ENCODE measurements around the gene TMUB1.

The TMUB1 gene

GRCh38 chr7:151116603-151117440 is 33.5 kb upstream of the TMUB1 start:
- in situ Hi-C loops (cut with MboI; ENCODE audit: low sequenced_read_pairs): no loop called here
- peaks cover 40% of the 10 kb centered on the region for H3K36me3 ChIP-seq (replicated peaks)
- no peak for DNase-seq (ENCODE audit: low spot score in 2 of 2)
- no peak overlapping the region for H3K4me3 ChIP-seq
- no peaks in the 10 kb centered on the region for H3K27me3 ChIP-seq (ENCODE audit: low read depth)
- no peaks in the 10 kb centered on the region for H3K9me3 ChIP-seq
- no peaks in the 10 kb centered on the region for H3K4me1 ChIP-seq

- Histone ChIP-seq H3K4me1 (no peaks in the 10 kb centered on the region), H3K4me3 (no peak overlapping the region), H3K27me3 (ENCODE audit: low read depth) (no peaks in the 10 kb centered on the region), H3K36me3 (replicated peaks) (peaks cover 39% of the 10 kb centered on the region), H3K9me3 (no peaks in the 10 kb centered on the region)
- in situ Hi-C loops (cut with MboI; ENCODE audit: low sequenced_read_pairs): no loop called here
- no peak for DNase-seq (ENCODE audit: low spot score in 2 of 2)
These were observed 32.6 kb upstream of the TMUB1 start for GRCh38 chr7:151115836-151116418.

- peaks cover 33% of the 10 kb centered on the region for H3K36me3 ChIP-seq (replicated peaks)
- no peaks in the 10 kb centered on the region for H3K27me3 ChIP-seq (ENCODE audit: low read depth)
- in situ Hi-C loops (cut with MboI; ENCODE audit: low sequenced_read_pairs): no loop called here
- no peak overlapping the region for H3K4me3 ChIP-seq
- H3K9me3 ChIP-seq: no peaks in the 10 kb centered on the region
- no peak for DNase-seq (ENCODE audit: low spot score in 2 of 2)
- no peaks in the 10 kb centered on the region for H3K4me1 ChIP-seq
These were observed 32.0 kb upstream of the TMUB1 start for GRCh38 chr7:151115121-151115835.

GRCh38 chr7:151114151-151115090 is 31.1 kb upstream of the TMUB1 start:
- Histone ChIP-seq H3K36me3 (replicated peaks) (peaks cover 24% of the 10 kb centered on the region), H3K4me1 (no peaks in the 10 kb centered on the region), H3K27me3 (ENCODE audit: low read depth) (no peaks in the 10 kb centered on the region), H3K9me3 (no peaks in the 10 kb centered on the region), H3K4me3 (no peak overlapping the region)
- in situ Hi-C loops (cut with MboI; ENCODE audit: low sequenced_read_pairs): no loop called here
- DNase-seq (ENCODE audit: low spot score in 2 of 2): no peak

GRCh38 chr7:151113344-151114150 is 30.3 kb upstream of the TMUB1 start:
- DNase-seq (ENCODE audit: low spot score in 2 of 2): no peak
- in situ Hi-C loops (cut with MboI; ENCODE audit: low sequenced_read_pairs): no loop called here
- Histone ChIP-seq H3K4me1 (no peaks in the 10 kb centered on the region), H3K36me3 (replicated peaks) (peaks cover 16% of the 10 kb centered on the region), H3K9me3 (no peaks in the 10 kb centered on the region), H3K27me3 (ENCODE audit: low read depth) (no peaks in the 10 kb centered on the region), H3K4me3 (no peak overlapping the region)

- Histone ChIP-seq H3K4me1 (no peaks in the 10 kb centered on the region), H3K36me3 (replicated peaks) (peaks cover 8% of the 10 kb centered on the region; the same call in 1 of the 2 replicates), H3K9me3 (no peaks in the 10 kb centered on the region), H3K27me3 (ENCODE audit: low read depth) (no peaks in the 10 kb centered on the region), H3K4me3 (no peak overlapping the region)
- in situ Hi-C loops (cut with MboI; ENCODE audit: low sequenced_read_pairs): no loop called here
- peak; percentile 44 to 83 for DNase-seq (ENCODE audit: low spot score in 2 of 2)
These were observed 27.8 kb upstream of the TMUB1 start for GRCh38 chr7:151110941-151111645.

GRCh38 chr7:151110236-151110940 is 27.1 kb upstream of the TMUB1 start:
- DNase-seq (ENCODE audit: low spot score in 2 of 2): no peak
- Histone ChIP-seq H3K36me3 (replicated peaks) (peaks cover 9% of the 10 kb centered on the region), H3K9me3 (no peaks in the 10 kb centered on the region), H3K4me3 (no peak overlapping the region), H3K4me1 (no peaks in the 10 kb centered on the region), H3K27me3 (ENCODE audit: low read depth) (no peaks in the 10 kb centered on the region)
- in situ Hi-C loops (cut with MboI; ENCODE audit: low sequenced_read_pairs): no loop called here

GRCh38 chr7:151109094-151110048 is 26.1 kb upstream of the TMUB1 start:
- in situ Hi-C loops (cut with MboI; ENCODE audit: low sequenced_read_pairs): no loop called here

GRCh38 chr7:151107882-151108281 is 24.6 kb upstream of the TMUB1 start:
- Histone ChIP-seq H3K4me1 (peaks cover 17% of the 10 kb centered on the region), H3K36me3 (replicated peaks) (peaks cover 14% of the 10 kb centered on the region), H3K27me3 (ENCODE audit: low read depth) (no peaks in the 10 kb centered on the region), H3K4me3 (no peak overlapping the region), H3K9me3 (no peaks in the 10 kb centered on the region)
- DNase-seq (ENCODE audit: low spot score in 2 of 2): no peak
- in situ Hi-C loops (cut with MboI; ENCODE audit: low sequenced_read_pairs): no loop called here

More at GRCh38 chr7:151109094-151110048, 26.1 kb upstream of the TMUB1 start:
- peaks cover 2% of the 10 kb centered on the region for H3K4me1 ChIP-seq
- H3K36me3 ChIP-seq (replicated peaks): peaks cover 9% of the 10 kb centered on the region
- no peak for DNase-seq (ENCODE audit: low spot score in 2 of 2)
- no peak overlapping the region for H3K4me3 ChIP-seq
- H3K27me3 ChIP-seq (ENCODE audit: low read depth): no peaks in the 10 kb centered on the region
- no peaks in the 10 kb centered on the region for H3K9me3 ChIP-seq

- Histone ChIP-seq H3K4me1 (peaks cover 18% of the 10 kb centered on the region), H3K9me3 (no peaks in the 10 kb centered on the region), H3K27me3 (ENCODE audit: low read depth) (no peaks in the 10 kb centered on the region), H3K4me3 (no peak overlapping the region), H3K36me3 (replicated peaks) (peaks cover 21% of the 10 kb centered on the region)
- in situ Hi-C loops (cut with MboI; ENCODE audit: low sequenced_read_pairs): no loop called here
- peak; percentile 60 to 73 for DNase-seq (ENCODE audit: low spot score in 2 of 2)
These were observed 21.3 kb upstream of the TMUB1 start for GRCh38 chr7:151104411-151105235.

Measured in HAP-1 (cell line).